HG03354 (cell line): Measurements from ENCODE around the gene STARD3.

Experiments used
- ATAC-seq: cut with Tn5 transposase; IDR thresholded peaks from one replicate; pipeline ENCODE4 v1.9.1; 2021; ENCODE audit warnings: mild to moderate bottlenecking; ENCODE audit not compliant: unreplicated experiment, poor library complexity, severe bottlenecking

Gene STARD3

GRCh38 chr17:39603304-39604016, 33.5 kb upstream of the STARD3 start:
- ATAC-seq = no peak

DNA sequence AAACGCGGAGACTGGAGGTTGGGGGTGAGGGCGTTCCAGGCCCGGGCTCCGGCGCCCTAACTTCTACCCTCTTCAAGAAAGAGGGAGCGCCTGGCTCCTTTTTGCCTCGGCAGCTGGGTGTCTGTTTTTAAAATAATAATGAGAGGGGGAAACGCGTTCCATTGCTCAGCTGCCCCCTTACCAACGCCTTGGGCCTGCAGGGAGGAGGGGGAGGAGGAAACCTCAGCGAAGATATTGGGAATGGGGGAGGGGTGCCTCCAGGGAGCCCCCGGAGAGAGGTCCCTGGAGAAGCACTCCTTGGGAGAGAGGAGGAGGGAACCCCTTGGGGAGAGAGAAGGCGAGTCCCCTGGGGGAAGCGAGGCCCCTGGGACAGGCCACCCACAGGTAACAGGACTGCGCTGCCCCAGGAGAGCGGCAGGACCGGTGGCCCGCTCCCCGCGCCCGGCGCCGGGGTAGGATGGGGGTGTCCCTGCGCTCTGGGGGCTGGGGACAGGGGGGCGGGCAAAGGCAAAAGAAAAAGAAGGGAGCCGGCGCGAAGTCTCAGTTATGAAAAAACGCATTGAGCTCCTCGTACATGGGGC, 31.9 kb upstream of the STARD3 start:
- ATAC-seq = no peak

DNA sequence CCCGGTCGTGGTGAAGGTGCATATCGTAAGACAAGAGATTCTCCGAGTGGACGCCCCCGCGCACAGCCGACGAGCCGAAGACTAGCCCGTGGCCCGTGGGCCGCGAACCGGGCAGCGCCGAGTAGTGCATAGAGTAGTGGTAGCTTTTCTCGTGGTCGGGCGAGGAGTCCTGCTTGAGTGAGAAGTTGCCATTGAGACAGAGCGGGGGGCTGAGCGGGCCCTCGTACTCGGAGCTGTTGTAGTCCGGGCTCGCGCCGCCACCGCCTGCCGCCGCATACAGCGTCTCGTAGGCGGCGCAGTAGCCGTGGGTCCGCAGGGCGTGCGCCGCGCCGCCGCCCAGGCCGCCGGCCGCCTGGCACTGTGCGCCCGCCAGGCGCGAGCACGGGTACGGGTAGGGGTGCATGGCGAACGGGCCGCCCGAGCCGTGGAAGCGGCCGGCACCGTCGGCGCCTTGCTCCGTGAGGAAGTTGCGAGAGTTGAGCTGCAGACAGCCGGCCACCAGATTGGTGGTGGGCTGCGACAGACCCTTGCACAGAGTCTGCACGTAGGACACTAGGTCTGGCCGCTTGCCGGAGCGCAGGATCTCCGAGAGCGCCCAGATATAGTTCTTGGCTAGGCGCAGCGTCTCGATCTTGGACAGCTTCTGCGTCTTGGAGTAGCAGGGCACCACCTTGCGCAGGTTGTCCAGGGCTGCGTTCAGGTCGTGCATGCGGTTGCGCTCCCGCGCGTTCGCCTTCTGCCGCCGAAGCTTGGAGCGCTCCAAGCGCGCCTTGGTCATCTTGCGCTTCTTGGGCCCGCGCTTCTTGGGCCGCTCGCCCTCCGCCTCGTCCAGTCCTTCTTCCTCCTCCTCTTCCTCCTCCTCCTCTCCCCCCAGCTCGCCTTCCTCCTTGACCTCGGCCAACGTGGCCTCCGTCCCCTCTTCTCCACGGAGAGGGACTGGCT, 31.2 kb upstream of the STARD3 start:
- ATAC-seq = no peak

GRCh38 chr17:39606434-39607056, 30.4 kb upstream of the STARD3 start:
- ATAC-seq = no peak

- ATAC-seq = no peak
These were observed 29.7 kb upstream of the STARD3 start for GRCh38 chr17:39607057-39607850.

- no peak for ATAC-seq
These were observed 29.2 kb upstream of the STARD3 start, which contains the start of gene NEUROD2 for GRCh38 chr17:39607851-39608130. Gene NEUROD2 (minus strand): TSS chr17:39607920. CDS start chr17:39606599, 1,321 bp downstream.

DNA sequence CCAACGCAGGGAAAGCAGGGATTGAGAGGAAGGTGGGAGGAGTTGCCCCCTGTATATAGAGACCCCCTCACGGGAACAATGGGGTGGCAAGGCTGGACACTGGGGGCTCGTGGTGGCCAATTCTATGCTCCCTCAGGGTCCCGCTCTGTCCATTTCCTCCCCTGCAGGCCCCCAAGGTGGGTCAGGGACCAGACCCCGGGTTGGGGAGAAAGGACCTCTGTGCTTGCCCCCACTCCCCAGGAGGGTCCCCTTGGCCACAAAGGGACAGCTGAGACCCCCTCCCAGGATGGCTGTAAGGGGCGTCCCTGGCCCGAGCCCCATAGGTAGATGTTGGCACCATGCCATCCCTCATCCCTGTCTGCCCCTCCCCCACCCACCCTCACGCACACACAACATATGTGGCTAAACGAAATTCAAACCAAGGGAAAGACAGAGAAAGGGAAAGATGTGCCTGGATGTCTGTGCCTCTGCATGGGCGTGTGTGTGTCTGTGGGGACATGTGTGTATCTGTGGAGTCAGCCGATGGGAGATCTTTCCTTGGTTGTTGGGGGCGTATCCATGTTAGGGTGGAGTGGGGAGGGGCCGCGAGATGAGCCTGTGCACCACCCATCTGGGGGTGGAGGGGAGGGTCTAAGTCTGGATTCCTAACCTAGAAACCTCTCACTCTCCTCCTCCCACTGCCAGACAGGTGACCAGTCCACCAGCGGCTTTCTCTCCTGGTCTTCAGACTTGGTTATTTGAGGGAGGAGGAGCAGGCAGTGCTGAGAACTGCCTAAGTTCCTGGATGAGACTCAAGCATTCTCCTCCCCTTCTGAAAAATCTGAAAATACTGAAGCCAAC, 28.6 kb upstream of the STARD3 start:
- no peak for ATAC-seq

DNA sequence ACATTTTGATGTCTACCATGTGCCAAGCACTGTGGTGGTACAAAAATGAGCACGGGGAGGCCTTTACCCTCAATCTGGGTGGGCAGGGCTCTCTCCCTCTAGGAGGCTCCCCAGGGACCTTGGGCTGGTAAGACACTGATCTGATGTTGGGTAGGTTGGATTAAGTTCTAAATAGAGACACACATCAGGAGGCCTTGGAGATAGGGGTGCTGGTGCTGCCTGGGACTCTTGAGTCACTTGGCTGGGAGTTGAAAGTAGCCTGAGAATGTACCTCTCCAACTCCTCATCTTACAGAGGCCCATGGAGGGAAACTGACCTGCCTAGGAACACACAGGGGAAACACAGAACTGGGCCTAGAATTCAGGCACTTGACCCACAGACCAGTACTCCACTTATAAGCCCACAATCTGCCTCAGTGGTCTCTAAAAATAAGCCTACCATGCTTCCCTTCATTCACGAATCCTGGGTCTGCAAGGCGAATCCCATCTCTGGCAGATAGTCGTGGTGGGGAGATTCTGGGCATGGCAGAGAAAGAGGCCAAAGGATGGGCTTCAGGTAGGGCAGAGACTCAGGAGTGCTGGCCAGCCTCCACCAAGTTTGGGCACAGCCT, 27.4 kb upstream of the STARD3 start:
- no peak for ATAC-seq

- no peak for ATAC-seq
These were observed 25.4 kb upstream of the STARD3 start for GRCh38 chr17:39611401-39612112.

DNA sequence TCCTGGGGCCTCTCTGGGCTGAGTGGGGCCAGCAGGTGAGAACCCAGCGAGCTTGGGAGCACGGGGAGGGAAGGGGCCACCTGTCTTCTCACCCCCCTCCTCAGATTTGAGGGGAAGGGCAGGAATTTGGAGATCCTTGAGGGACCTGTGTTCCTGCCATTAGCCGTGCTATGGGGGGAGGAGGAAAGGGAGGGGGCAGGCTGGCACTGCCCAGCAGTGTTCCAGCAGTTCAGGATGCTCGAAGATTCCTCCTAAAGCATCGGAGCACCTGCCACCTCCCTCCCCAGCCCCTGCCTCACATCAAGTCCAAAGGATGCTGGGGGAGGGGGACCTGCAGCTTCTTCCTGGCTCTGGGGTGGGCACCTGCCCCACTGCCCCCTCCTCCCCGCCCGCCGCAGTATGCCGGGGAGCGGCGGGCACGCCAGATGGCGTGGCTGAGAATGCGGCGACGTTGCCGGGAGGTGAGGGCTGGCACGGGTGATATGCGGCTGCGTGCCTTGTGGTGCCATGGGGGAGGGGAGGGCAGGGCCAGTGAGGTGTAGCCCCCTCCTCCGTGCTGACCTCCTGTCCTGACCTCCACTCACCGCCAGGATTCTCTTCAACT, 24.6 kb upstream of the STARD3 start:
- ATAC-seq = no peak

- no peak for ATAC-seq
These were observed 23.9 kb upstream of the STARD3 start for GRCh38 chr17:39612935-39613464.

- ATAC-seq = no peak
These were observed 22.3 kb upstream of the STARD3 start for GRCh38 chr17:39614545-39615157.

GRCh38 chr17:39615434-39615833, 21.5 kb upstream of the STARD3 start:
- ATAC-seq = no peak

DNA sequence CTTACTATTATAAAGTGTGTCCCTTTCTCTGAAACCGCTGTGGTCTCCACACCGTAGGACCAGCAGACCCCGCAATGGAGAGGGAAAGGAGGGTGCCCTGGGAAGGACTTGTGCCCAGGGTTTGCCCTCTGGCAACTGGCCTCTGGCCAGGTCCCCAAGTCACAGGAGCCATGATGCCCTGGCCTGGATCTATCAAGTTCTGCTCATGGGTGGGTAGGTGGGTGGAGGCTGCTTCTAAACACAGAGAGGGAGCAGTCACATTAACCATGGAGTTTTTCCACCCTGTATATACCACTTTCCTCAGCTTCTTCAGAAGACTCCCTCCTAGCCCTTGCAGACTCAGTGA, 19.9 kb upstream of the STARD3 start:
- no peak for ATAC-seq

DNA sequence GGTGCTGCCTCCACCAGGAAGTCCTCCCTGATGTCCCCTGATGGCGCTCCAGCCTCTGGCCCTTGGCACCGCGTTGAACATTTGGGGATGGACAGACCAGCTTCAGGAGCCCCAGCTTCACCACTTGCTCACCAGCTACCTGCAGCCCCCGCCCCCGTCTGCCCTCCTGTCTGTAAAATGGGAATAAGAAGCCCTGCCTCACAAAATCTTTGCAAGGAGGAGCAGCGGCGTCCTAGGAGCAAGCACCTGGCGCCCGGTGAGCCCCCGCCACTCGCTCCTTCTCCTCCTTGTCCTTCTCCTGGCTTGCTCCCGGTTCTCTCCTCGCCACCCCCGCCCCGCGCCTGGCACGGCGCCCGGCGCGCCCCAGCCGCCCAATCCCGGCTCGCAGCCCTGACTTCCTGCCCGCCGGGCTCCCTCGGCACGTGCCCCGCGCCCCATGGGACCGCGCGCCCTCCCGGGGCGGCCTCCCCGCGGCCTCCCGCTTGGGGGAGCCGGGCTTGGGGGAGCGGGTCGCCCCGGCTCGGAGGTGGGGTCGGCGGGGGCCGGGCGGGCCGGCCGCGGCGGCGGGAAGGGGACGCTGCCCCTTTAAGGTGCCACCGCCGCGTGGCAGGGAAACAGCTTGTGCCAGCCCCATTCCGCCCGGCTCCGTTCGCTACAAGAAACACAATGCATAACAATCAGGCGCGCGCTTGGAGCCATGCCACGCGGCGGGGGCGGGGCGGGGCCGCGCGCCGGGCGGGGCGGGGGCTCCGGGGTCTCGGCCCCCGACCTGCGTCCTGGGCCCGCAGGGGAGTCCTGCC, 19.3 kb upstream of the STARD3 start:
- ATAC-seq = peak; percentile 41
